DMS153 treated with DMSO at 0.1 percent for 48 hours (cell line): ENCODE measurements around the gene ITGA11.

Experiments used
- DNase-seq: peaks from one replicate; lab custom pipeline; 2025; ENCODE audit not compliant: unreplicated experiment; lab: John Stamatoyannopoulos, UW

ITGA11 gene

GRCh38 chr15:68431792-68432401, at the start of gene ITGA11:
ITGA11 (minus strand) TSS chr15:68432163; CDS start chr15:68432066, 97 bp downstream.
- DNase-seq, result no peak

- DNase-seq, result no peak
Measured at GRCh38 chr15:68481321-68481720, 49.4 kb upstream of the ITGA11 start.

- no peak for DNase-seq
Measured at GRCh38 chr15:68480296-68480695, 48.3 kb upstream of the ITGA11 start.

GRCh38 chr15:68479870-68480269, 47.9 kb upstream of the ITGA11 start:
- no peak for DNase-seq

GRCh38 chr15:68479406-68479805, 47.4 kb upstream of the ITGA11 start:
- no peak for DNase-seq

GRCh38 chr15:68478853-68479252, 46.9 kb upstream of the ITGA11 start:
- DNase-seq, result no peak

GRCh38 chr15:68475449-68475848, 43.5 kb upstream of the ITGA11 start:
- no peak for DNase-seq

GRCh38 chr15:68471541-68471940, 39.6 kb upstream of the ITGA11 start:
- DNase-seq, result no peak

- no peak for DNase-seq
Measured at GRCh38 chr15:68470976-68471375, 39.0 kb upstream of the ITGA11 start.

- no peak for DNase-seq
Measured at GRCh38 chr15:68470049-68470742, 38.2 kb upstream of the ITGA11 start.

GRCh38 chr15:68469162-68470048, 37.4 kb upstream of the ITGA11 start:
- no peak for DNase-seq

GRCh38 chr15:68466876-68467275, 34.9 kb upstream of the ITGA11 start:
- no peak for DNase-seq

GRCh38 chr15:68465861-68466560, 34.0 kb upstream of the ITGA11 start:
- no peak for DNase-seq

GRCh38 chr15:68464448-68465090, 32.6 kb upstream of the ITGA11 start:
- DNase-seq, result no peak

- DNase-seq, result no peak
Measured at GRCh38 chr15:68463996-68464395, 32.0 kb upstream of the ITGA11 start.

GRCh38 chr15:68463444-68463843, 31.5 kb upstream of the ITGA11 start:
- no peak for DNase-seq

GRCh38 chr15:68460166-68460565, 28.2 kb upstream of the ITGA11 start:
- DNase-seq, result no peak

- DNase-seq, result no peak
Measured at GRCh38 chr15:68450192-68450591, 18.2 kb upstream of the ITGA11 start.

- no peak for DNase-seq
Measured at GRCh38 chr15:68449389-68449788, 17.4 kb upstream of the ITGA11 start.

- no peak for DNase-seq
Measured at GRCh38 chr15:68447976-68448755, 16.2 kb upstream of the ITGA11 start.
